Ovary (tissue), 9 donors: ENCODE data around the gene PIK3R2. TPM values are rescaled to one million over a fixed set of nuclear protein-coding genes. Genes with fewer than 3 reads are reported as not detected.

Experiments used
- DNase-seq, 5 donors: peaks; one replicate each; pipeline ENCODE4 v3.0.0-alpha.2; 2019 to 2020
- H3K27ac ChIP-seq, 2 donors: fragments of 200-600 bp; one replicate each; pipeline versions ENCODE4 v1.5.1 to v1.8.0; 2019 to 2022
- H3K27me3 ChIP-seq: fragments of 200-600 bp; one replicate; pipeline ENCODE4 v1.8.0; 2022
- H3K36me3 ChIP-seq: fragments of 200-600 bp; sonication (generic); one replicate; pipeline ENCODE4 v1.5.1; 2019
- H3K4me1 ChIP-seq: one replicate; pipeline ENCODE4 v1.8.1; 2013; ENCODE audit warnings: mild to moderate bottlenecking, moderate library complexity; ENCODE audit not compliant: insufficient read depth
- H3K4me3 ChIP-seq: fragments of 200-600 bp; sonication (generic); one replicate; pipeline ENCODE4 v1.5.1; 2017
- H3K9me3 ChIP-seq, 2 donors: fragments of 200-600 bp in 1 of 2; sonication (generic) in 1 of 2; one replicate each; pipeline versions ENCODE4 v1.5.1 to v1.8.1; 2013 to 2019; ENCODE audit warnings: mild to moderate bottlenecking in 1 of 2, moderate library complexity in 1 of 2
- EP300 ChIP-seq: sonication (generic); formaldehyde crosslinking; IDR thresholded peaks from one replicate; pipeline ENCODE4 v1.6.1; 2017; ENCODE audit warnings: antibody characterized with exemption
- POLR2A ChIP-seq: fragments of 450-650 bp; IDR thresholded peaks from one replicate; pipeline ENCODE4 v1.6.1; 2017; ENCODE audit warnings: antibody characterized with exemption, mild to moderate bottlenecking, moderate library complexity
- WGBS, 3 donors: extraction: QIAGEN DNeasy Blood & Tissue Kit in 1 of 3; methylation state at CpG; one replicate each; pipeline versions ENCODE4 v1.1.5 to v1.1.7; 2013 to 2017; 5-methylcytosine and 5-hydroxymethylcytosine counted together
- intact Hi-C, 4 donors: fragments of 100-400 bp; cut with DNase I; formaldehyde crosslinking; loops; one replicate each; pipeline versions ENCODE4 v1.11.0 to v1.15.1; 2022 to 2023
- polyA plus RNA-seq, 2 donors: library from polyadenylated mRNA; stranded (reverse); fragments of 200-250 nt in 1 of 2; fragments of 350-450 nt in 1 of 2; fragmentation: Illumina TruSeq in 1 of 2; extraction: RNeasy Lipid Tissue Mini Kit (QIAGEN cat#74804) in 1 of 2; gene quantifications; one replicate each; pipeline ENCODE4 v1.2.3, GENCODE V29; 2013 to 2014
- total RNA-seq, 7 donors: library from RNA; depleted of rRNA in 2 of 7; stranded (reverse); fragments of >200 nt in 2 of 7; fragmentation: NEBNext Ultra II Directional in 3 of 7; extraction: Animal tissue kit (Norgen Biotek cat#: 25700) in 3 of 7; gene quantifications; one replicate each; pipeline versions ENCODE4 v1.1.0 to v1.2.4, GENCODE V29; 2016 to 2023
- TF ChIP-seq, protein P1 (sequence below), 3 donors: fragments of 450-650 bp in 2 of 3; fragments of 200-600 bp in 1 of 3; IDR thresholded peaks; one replicate each; pipeline versions ENCODE4 v1.5.1 to v1.8.0; 2016 to 2022; ENCODE audit warnings: antibody characterized with exemption in 3 of 3, mild to moderate bottlenecking in 1 of 3
- donor health status: DM: no; HTN: no; CAD: no; lungs with moderate emphysema.
- donor health status: DM: no; HTN: no; CAD: no.
- donor health status: Bipolar disorder and iron deficiency.
- donor health status: DM: yes; HTN: yes; CAD: no.
- donor health status: DM: no; HTN: no; CAD: no.
- donor health status: DM: yes; HTN: yes; CAD: no.

The PIK3R2 gene
- total and polyA plus RNA-seq, 9 donors, result 12.8 to 63.2 (median 42.6) TPM

GRCh38 chr19:18121166-18121565, 31.8 kb upstream of the PIK3R2 start:
- WGBS, 3 donors, result 95 to 96% (median 95%) methylated on average over 5 of the region's 5 CpGs
- no peak for DNase-seq

GRCh38 chr19:18122424-18122823, 30.5 kb upstream of the PIK3R2 start:
- WGBS, 3 donors, result 86 to 92% (median 91%) methylated on average over 7 of the region's 7 CpGs

More at GRCh38 chr19:18121166-18121565, 31.8 kb upstream of the PIK3R2 start:
- Histone ChIP-seq H3K36me3 (no peaks in the 10 kb centered on the region), H3K4me1 (peaks cover 13% of the 10 kb centered on the region), H3K9me3 (no peaks in the 10 kb centered on the region), H3K27me3 (no peaks in the 10 kb centered on the region), H3K4me3 (no peak overlapping the region), H3K27ac (no peak overlapping the region)
- TF ChIP-seq POLR2A (no peak), EP300 (no peak)
- TF ChIP-seq, protein P1, sequence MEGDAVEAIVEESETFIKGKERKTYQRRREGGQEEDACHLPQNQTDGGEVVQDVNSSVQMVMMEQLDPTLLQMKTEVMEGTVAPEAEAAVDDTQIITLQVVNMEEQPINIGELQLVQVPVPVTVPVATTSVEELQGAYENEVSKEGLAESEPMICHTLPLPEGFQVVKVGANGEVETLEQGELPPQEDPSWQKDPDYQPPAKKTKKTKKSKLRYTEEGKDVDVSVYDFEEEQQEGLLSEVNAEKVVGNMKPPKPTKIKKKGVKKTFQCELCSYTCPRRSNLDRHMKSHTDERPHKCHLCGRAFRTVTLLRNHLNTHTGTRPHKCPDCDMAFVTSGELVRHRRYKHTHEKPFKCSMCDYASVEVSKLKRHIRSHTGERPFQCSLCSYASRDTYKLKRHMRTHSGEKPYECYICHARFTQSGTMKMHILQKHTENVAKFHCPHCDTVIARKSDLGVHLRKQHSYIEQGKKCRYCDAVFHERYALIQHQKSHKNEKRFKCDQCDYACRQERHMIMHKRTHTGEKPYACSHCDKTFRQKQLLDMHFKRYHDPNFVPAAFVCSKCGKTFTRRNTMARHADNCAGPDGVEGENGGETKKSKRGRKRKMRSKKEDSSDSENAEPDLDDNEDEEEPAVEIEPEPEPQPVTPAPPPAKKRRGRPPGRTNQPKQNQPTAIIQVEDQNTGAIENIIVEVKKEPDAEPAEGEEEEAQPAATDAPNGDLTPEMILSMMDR (IDR thresholded peaks at IDR 0.05), result no peak
- intact Hi-C loops, result no loop called here

GRCh38 chr19:18122860-18123795, 29.8 kb upstream of the PIK3R2 start:
- no peak for DNase-seq
- H3K4me1 ChIP-seq, result peaks cover 9% of the 10 kb centered on the region
- H3K27me3 ChIP-seq, result no peaks in the 10 kb centered on the region
- no peaks in the 10 kb centered on the region for H3K36me3 ChIP-seq
- no peaks in the 10 kb centered on the region for H3K9me3 ChIP-seq
- H3K27ac ChIP-seq, result no peak overlapping the region
- no peak overlapping the region for H3K4me3 ChIP-seq
- WGBS, 3 donors, result 84 to 86% (median 84%) methylated on average over 27 of the region's 27 CpGs
- TF ChIP-seq POLR2A (no peak), EP300 (no peak)
- TF ChIP-seq, protein P1 (IDR thresholded peaks at IDR 0.05), result no peak
- intact Hi-C loops, result no loop called here

More at GRCh38 chr19:18122424-18122823, 30.5 kb upstream of the PIK3R2 start:
- intact Hi-C loops, result no loop called here
- H3K4me3 ChIP-seq, result no peak overlapping the region
- no peak overlapping the region for H3K27ac ChIP-seq
- no peaks in the 10 kb centered on the region for H3K9me3 ChIP-seq
- DNase-seq, result no peak
- no peaks in the 10 kb centered on the region for H3K36me3 ChIP-seq
- TF ChIP-seq, protein P1 (IDR thresholded peaks at IDR 0.05), result no peak
- TF ChIP-seq POLR2A, result no peak
- TF ChIP-seq EP300, result no peak
- no peaks in the 10 kb centered on the region for H3K27me3 ChIP-seq
- peaks cover 10% of the 10 kb centered on the region for H3K4me1 ChIP-seq

DNA sequence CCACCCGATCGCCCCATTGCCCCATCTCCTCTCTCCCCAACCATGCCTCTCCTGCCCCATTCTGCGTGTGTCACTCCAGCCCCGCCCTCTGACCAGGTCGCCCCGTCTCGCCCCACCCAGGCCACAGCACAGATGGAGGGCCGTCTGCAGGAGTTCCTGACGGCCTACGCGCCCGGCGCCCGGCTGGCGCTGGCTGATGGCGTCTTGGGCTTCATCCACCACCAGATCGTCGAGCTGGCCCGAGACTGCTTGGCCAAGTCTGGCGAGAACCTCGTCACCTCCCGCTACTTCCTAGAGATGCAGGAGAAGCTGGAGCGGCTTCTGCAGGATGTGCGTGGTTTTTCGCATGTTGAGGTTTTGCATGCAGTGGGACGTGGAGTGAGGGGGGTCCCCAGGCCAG, 29.1 kb upstream of the PIK3R2 start:
- no peak overlapping the region for H3K4me3 ChIP-seq
- no peak overlapping the region for H3K27ac ChIP-seq
- no peaks in the 10 kb centered on the region for H3K36me3 ChIP-seq
- H3K4me1 ChIP-seq, result peaks cover 2% of the 10 kb centered on the region
- TF ChIP-seq EP300, result no peak
- DNase-seq, result no peak
- WGBS, 3 donors, result 87 to 92% (median 90%) methylated on average over 26 of the region's 26 CpGs
- no peaks in the 10 kb centered on the region for H3K27me3 ChIP-seq
- no peaks in the 10 kb centered on the region for H3K9me3 ChIP-seq
- intact Hi-C loops, result no loop called here

GRCh38 chr19:18126097-18126496, 26.9 kb upstream of the PIK3R2 start:
- no peak for DNase-seq
- no peaks in the 10 kb centered on the region for H3K9me3 ChIP-seq
- intact Hi-C loops, result no loop called here
- TF ChIP-seq EP300 (no peak), POLR2A (no peak)
- TF ChIP-seq, protein P1 (IDR thresholded peaks at IDR 0.05), result no peak
- H3K36me3 ChIP-seq, result no peaks in the 10 kb centered on the region
- H3K4me1 ChIP-seq, result no peaks in the 10 kb centered on the region
- WGBS, 3 donors, result 72 to 92% (median 75%) methylated on average over 2 of the region's 2 CpGs
- H3K27ac ChIP-seq, result no peak overlapping the region
- no peaks in the 10 kb centered on the region for H3K27me3 ChIP-seq
- no peak overlapping the region for H3K4me3 ChIP-seq
